HG03139 (cell line): ENCODE measurements around the gene MARCHF10.
"Not testable (repeated sequence)": the region's sequence is repeated elsewhere in the genome, so short reads cannot be mapped to it uniquely, and the experiment has no call there.

Experiments
- ATAC-seq: cut with Tn5 transposase; IDR thresholded peaks from one replicate; pipeline ENCODE4 v1.9.1; 2021; ENCODE audit not compliant: unreplicated experiment

MARCHF10 gene

GRCh38 chr17:62702746-62703260 is 105.3 kb downstream of the MARCHF10 start:
- no peak for ATAC-seq

- ATAC-seq, result no peak
Observed at GRCh38 chr17:62701706-62702085, 106.4 kb downstream of the MARCHF10 start.

- no peak for ATAC-seq
Observed at GRCh38 chr17:62700964-62701705, 107.0 kb downstream of the MARCHF10 start.

DNA sequence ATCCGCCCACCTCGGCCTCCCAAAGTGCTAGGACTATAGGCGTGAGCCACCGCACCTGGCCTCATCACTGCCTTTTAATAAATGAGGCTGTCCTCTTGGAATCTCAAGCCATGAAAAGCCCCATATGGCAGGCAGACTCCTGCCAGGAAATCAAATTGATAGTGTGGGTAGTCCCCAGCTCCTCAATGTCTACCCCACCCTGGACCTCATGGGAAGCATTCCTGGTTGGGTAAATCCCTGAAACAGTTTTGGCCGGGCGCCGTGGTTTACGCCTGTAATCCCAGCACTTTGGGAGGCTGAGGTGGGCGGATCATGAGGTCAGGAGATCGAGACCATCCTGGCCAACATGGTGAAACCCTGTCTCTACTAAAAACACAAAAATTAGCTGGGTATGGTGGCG is 109.7 kb downstream of the MARCHF10 start:
- ATAC-seq, result not testable (repeated sequence)

GRCh38 chr17:62696726-62697490 is 111.2 kb downstream of the MARCHF10 start:
- no peak for ATAC-seq

DNA sequence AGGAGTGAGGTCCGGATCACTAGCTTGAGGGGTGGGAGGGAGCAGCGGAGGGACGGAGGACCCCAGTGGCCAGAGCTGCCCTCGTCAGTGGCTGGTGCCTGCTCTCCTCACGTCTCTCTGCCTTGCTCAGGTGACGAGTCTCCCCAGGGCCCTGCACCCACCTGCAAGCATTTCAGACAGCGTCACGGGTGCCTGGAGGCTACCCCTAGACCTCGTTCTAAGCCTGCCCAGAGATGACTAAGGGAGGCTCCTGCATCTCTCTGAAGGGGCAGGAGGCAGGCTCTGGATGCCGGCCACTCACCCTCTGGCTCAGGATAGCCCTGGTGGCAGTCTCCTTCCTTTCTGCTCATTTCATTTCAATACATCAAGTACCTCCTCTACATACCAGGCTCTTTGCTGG is 111.9 kb downstream of the MARCHF10 start:
- no peak for ATAC-seq

DNA sequence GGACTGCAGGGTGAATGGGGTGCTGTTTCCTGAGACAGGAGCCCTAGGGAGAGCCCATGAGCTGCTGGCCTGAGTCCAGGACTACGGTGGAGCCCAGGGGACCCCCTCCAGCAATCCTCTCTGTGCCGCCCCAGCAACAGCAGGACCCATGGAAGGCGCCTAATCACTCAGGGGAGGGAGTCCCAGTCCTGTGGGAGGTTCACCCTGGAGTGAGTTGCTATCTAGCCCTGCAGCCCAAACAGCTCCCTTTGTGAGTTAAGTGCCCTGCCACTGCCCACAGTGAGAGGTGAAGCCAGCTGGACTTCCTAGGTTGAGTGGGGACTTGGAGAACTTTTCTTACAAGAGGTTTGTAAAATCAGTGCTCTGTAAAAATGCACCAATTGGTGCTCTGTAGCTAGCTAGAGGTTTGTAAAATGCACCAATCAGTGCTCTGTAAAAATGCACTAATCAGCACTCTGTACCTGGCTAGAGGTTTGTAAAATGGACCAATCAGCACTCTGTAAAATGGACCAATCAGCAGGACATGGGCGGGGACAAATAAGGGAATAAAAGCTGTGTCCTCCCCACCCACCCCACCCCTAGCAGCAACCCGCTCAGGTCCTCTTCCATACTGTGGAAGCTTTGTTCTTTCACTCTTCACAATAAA is 112.9 kb downstream of the MARCHF10 start:
- not testable (repeated sequence) for ATAC-seq

- no peak for ATAC-seq
Observed at GRCh38 chr17:62693616-62694409, 114.3 kb downstream of the MARCHF10 start.

- no peak for ATAC-seq
Observed at GRCh38 chr17:62692721-62693431, 115.2 kb downstream of the MARCHF10 start.

- no peak for ATAC-seq
Observed at GRCh38 chr17:62692159-62692651, 115.9 kb downstream of the MARCHF10 start.

DNA sequence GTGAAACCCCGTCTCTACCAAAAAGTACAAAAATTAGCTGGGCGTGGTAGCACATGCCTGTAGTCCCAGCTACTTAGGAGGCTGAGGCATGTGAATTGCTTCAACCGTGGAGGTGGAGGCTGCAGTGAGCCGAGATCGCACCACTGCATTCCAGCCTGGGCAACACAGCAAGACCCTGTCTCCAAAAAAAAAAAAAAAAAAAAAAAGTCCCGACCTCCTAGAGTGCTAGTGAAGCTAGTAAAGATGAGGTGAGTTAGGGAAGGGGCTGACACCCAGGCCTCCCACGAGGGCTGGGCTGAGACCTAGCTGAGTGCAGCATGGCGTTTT is 116.6 kb downstream of the MARCHF10 start:
- not testable (repeated sequence) for ATAC-seq

- no peak for ATAC-seq
Observed at GRCh38 chr17:62690168-62690897, 117.8 kb downstream of the MARCHF10 start.

DNA sequence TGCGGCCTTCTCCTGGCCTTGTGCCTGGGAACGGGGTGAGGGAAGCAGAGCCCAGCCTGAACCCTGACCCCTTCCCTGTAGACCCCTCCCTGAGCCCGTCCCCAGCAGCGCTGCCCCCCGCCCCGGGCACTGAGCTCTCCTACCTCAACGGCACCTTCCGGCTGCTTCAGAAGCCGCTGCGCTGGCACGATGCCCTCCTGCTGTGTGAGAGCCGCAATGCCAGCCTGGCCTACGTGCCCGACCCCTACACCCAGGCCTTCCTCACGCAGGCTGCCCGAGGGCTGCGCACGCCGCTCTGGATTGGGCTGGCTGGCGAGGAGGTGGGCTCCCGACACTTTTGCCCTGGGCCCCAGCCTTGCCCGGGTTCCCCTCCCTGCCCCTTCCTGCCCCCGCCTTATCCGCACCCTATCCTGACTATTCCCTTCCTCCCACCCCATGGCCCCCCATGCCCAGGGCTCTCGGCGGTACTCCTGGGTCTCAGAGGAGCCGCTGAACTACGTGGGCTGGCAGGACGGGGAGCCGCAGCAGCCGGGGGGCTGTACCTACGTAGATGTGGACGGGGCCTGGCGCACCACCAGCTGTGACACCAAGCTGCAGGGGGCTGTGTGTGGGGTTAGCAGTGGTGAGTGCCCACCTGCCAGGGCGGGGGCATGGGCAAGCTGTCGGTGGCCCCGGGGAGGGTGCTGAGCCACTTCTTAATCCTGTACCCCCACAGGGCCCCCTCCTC is 118.5 kb downstream of the MARCHF10 start:
- no peak for ATAC-seq

DNA sequence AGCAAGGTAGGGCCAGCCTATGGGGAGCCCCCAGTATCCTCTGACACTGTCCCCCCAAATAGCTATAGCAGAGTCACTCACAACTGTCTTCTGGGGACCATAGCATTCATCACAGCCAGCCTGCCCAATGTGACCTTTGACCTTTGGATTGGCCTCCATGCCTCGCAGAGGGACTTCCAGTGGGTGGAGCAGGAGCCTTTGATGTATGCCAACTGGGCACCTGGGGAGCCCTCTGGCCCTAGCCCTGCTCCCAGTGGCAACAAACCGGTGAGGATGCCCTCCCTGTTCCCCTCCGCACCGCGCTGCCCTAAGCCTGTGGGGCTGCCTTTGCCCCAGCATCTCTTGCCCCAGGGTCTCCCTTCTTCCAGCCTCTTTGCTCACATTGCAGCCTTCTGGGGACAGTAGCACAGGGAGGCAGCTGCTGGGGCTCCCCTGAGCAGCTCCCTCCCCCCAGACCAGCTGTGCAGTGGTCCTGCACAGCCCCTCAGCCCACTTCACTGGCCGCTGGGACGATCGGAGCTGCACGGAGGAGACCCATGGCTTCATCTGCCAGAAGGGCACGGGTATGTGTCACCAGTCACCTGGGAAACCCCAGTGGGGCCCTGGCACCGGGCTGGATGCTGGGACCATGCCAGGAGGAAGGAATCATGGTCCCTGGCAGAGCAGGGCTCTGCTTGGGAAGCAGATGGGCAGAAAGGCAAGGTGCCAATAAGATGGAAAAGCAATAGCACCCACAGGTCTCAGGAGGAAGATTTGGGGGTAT is 119.5 kb downstream of the MARCHF10 start:
- no peak for ATAC-seq

- ATAC-seq, result no peak
Observed at GRCh38 chr17:62687997-62688396, 120.1 kb downstream of the MARCHF10 start.

- no peak for ATAC-seq
Observed at GRCh38 chr17:62684179-62684578, 123.9 kb downstream of the MARCHF10 start.

DNA sequence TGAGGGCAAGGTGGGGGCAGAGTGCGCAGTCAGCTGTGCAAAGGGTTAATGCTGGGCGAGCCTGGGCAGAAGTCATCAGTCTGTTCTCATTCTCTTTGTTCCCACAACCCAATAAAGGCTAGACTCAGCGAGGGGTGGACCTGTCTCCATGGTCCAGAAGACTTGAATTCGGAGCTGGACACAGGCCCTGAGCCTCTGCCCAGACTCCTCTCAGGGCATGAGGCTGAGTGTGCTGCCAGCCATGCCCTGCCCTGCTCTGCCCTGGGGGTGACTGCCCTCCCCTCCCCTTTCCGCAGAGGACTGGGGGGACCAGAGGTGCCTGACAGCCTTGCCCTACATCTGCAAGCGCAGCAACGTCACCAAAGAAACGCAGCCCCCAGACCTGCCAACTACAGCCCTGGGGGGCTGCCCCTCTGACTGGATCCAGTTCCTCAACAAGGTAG is 126.2 kb downstream of the MARCHF10 start:
- ATAC-seq, result no peak
